ENCODE data around the gene RIPOR2. TPM values are rescaled to one million over a fixed set of nuclear protein-coding genes. Genes with fewer than 3 reads are reported as not detected.
A peak's percentile ranks its signal among the peaks of the same experiment; 100 is the strongest.
"Not testable (repeated sequence)": the region's sequence is repeated elsewhere in the genome, so short reads cannot be mapped to it uniquely, and the experiment has no call there.

The RIPOR2 gene
- total RNA-seq, 2 experiments from 2014 or later, result 154 to 156 TPM

DNA sequence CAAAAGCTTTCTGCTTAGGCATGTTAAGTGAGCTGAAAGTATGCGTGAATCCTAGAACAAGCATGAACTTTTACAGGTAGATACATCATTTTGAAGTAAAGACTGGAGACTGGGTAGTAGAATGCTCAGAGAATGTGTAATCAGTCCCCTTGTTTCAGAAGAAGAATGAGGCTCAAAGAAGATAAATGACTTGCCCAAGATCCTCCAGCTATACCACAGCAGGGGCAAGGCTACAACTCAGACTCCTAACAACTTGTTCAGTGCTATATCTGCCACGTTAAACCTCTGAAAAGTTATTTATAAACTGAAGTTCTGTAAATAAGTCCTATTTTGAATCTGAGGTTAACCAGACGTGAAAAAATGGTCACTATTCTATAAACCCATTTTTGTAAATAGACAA, 2.9 kb downstream of the RIPOR2 start:
- ChIA-PET CTCF (interaction anchor here (1.0 to 19.1 kb wide), 32 partner anchors 8 to 143 kb away, joined by 3 to 433 read pairs (median 22); no protein-coding TSS in a partner anchor), POLR2A (interaction anchor here (0.6 to 7.7 kb wide), 15 partner anchors 9 to 1088 kb away, joined by 3 to 195 read pairs (median 4); a partner anchor contains a TSS)
- H3K27me3 Mint-ChIP-seq (ENCODE audit: low read depth), result no peaks in the 10 kb centered on the region
- H3K4me3 Mint-ChIP-seq, result peak overlapping the region; percentile 94
- peaks cover 57% of the 10 kb centered on the region for H3K4me1 Mint-ChIP-seq (ENCODE audit: low read depth)
- peaks cover 72% of the 10 kb centered on the region for H3K36me3 Mint-ChIP-seq (ENCODE audit: low read depth)
- H3K27ac Mint-ChIP-seq, result peak overlapping the region; percentile 89
- peak; percentile 9 for ATAC-seq
- H3K9me3 Mint-ChIP-seq (ENCODE audit: insufficient read depth), result no peaks in the 10 kb centered on the region
- DNase-seq, result peak; percentile 34

DNA sequence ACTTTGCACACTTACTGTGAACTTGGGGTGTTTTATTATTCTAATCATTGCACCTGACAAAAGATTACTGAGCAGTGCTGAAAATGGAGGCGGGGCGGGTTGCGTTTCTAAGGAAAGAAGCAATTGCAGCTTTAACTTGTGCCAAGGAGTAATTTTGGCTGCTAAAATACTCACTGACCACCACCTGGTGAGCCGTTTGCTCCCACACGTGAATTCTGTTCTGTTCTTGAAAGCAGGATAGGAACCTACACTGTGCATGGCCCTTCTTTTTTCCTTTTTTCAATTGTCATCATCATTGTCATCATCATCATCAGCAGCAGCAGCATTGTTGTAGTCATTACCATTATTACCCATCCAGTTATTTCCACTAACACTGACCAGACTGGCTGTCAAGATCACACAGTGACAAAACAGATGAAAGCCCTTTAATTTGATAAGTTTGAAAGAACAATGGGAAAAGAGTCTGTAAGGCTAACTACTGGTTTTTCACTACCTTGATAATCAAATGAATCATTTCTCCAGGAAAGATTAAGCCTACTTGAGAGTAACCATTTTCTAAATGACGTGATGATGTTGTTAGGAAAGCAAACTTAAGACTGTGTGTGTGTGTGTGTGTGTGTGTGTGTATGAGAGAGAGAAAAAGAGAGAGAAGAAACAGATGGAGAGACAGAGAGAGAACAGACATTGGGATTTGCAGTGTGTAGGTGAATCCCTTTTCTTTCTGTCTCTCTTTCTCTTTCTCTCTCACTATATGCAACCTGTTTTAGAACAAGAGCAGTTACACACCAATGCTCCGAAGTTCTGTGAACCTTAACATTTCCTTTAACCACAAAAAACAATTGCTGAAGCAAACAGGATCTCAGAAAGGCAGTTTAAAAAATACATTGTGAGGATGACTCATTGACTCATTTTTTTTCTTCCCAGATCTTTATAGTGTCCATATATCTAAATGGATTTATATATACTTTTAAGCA, 3.8 kb downstream of the RIPOR2 start:
- ChIA-PET CTCF (interaction anchor here (1.3 to 19.1 kb wide), 21 partner anchors 7 to 139 kb away, joined by 3 to 433 read pairs (median 40); no protein-coding TSS in a partner anchor), POLR2A (interaction anchor here (0.6 to 7.7 kb wide), 13 partner anchors 8 to 1089 kb away, joined by 3 to 195 read pairs (median 5); a partner anchor contains a TSS)
- no peaks in the 10 kb centered on the region for H3K9me3 Mint-ChIP-seq (ENCODE audit: insufficient read depth)
- peaks cover 56% of the 10 kb centered on the region for H3K4me1 Mint-ChIP-seq (ENCODE audit: low read depth)
- peaks cover 80% of the 10 kb centered on the region for H3K36me3 Mint-ChIP-seq (ENCODE audit: low read depth)
- peak overlapping the region; percentile 94 for H3K4me3 Mint-ChIP-seq
- ATAC-seq (peak; percentile 24), DNase-seq (peak; percentile 36)
- peak overlapping the region; percentile 89 for H3K27ac Mint-ChIP-seq
- no peaks in the 10 kb centered on the region for H3K27me3 Mint-ChIP-seq (ENCODE audit: low read depth)

DNA sequence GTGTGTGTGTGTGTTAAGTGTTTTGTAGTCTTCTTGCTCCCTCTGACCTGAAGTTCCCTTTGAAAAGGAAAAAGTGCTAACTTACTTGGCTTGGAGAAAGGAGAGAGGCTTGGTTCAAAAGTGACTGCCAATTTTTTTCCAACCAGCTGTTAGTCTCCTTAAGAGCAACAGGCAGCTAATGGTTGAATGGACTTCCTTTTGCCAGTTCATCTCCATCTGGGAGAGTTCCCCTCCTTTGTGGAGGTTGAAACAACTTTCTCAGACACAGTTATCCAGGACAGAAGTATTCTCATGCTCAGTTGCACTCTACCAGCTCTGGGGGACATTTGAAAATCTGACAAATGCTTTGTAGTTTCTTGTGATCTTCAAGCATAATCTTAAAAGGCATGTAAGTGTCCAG, 4.5 kb downstream of the RIPOR2 start:
- no peaks in the 10 kb centered on the region for H3K27me3 Mint-ChIP-seq (ENCODE audit: low read depth)
- peak overlapping the region; percentile 89 for H3K27ac Mint-ChIP-seq
- DNase-seq (no peak), ATAC-seq (no peak)
- peaks cover 55% of the 10 kb centered on the region for H3K4me1 Mint-ChIP-seq (ENCODE audit: low read depth)
- no peaks in the 10 kb centered on the region for H3K9me3 Mint-ChIP-seq (ENCODE audit: insufficient read depth)
- ChIA-PET POLR2A (interaction anchor here (0.6 to 1.0 kb wide), 3 partner anchors 18 to 199 kb away, joined by 3 read pairs; no protein-coding TSS in a partner anchor), CTCF (interaction anchor here (1.4 to 19.1 kb wide), 4 partner anchors 21 to 96 kb away, joined by 3 to 433 read pairs (median 38); no protein-coding TSS in a partner anchor)
- H3K36me3 Mint-ChIP-seq (ENCODE audit: low read depth), result peaks cover 85% of the 10 kb centered on the region
- H3K4me3 Mint-ChIP-seq, result peak overlapping the region; percentile 94

DNA sequence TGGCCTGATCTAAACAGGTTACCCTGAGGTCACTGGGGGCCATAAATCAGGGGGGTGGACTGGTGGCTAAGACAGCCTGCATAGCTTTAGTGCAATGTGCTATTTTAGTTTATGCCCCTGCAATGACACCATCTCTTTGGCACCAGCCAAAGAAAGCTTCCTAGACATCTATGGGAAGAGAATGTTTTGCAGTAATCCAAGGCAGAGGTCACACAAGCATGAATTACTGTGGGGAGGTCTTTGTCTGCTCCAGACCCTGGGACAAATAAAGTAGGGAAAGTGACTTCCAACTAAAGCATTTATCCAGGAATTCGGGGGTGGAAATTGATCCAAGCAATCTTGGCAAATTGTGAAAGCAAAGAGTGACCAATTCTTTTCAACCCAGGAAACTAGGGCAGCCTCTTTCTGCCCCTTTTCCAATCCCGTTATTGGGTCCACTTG, 5.3 kb downstream of the RIPOR2 start:
- H3K36me3 Mint-ChIP-seq (ENCODE audit: low read depth), result peaks cover 84% of the 10 kb centered on the region
- POLR2A ChIA-PET, result interaction anchor here (1.1 to 1.8 kb wide), 2 partner anchors 21 kb away, joined by 3 to 5 read pairs; no protein-coding TSS in a partner anchor

DNA sequence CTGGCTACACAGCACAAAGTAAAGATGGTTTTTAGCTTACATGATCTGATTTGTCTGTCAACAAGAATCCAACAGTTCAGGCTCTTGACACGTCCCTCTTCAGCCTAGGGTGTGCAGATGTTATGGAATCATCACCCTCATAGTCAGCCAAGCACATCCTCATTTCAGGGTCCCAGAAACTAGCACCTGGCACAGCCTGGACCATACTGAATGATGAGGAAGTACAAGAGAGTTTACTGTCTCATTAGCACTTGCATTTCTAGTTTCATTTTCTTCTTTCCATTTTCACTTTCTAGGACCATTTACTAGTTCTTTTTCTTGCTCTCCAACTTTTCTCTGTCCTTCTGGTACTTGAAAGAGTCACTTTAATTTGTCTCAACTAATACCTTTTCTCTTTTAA, 6.5 kb downstream of the RIPOR2 start:
- peak; percentile 26 for ATAC-seq
- no peaks in the 10 kb centered on the region for H3K27me3 Mint-ChIP-seq (ENCODE audit: low read depth)
- H3K4me1 Mint-ChIP-seq (ENCODE audit: low read depth), result peaks cover 70% of the 10 kb centered on the region
- DNase-seq, result peak; percentile 43
- ChIA-PET POLR2A (interaction anchor here (0.6 to 2.8 kb wide), 4 partner anchors 20 to 78 kb away, joined by 3 to 11 read pairs (median 4); no protein-coding TSS in a partner anchor), CTCF (interaction anchor here (1.0 to 19.1 kb wide), 8 partner anchors 9 to 89 kb away, joined by 3 to 433 read pairs (median 6); no protein-coding TSS in a partner anchor)
- H3K9me3 Mint-ChIP-seq (ENCODE audit: insufficient read depth), result no peaks in the 10 kb centered on the region
- peak overlapping the region; percentile 95 for H3K27ac Mint-ChIP-seq
- H3K4me3 Mint-ChIP-seq, result peak overlapping the region; percentile 94
- peaks cover 83% of the 10 kb centered on the region for H3K36me3 Mint-ChIP-seq (ENCODE audit: low read depth)

More for the DNA sequence above, 5.3 kb downstream of the RIPOR2 start:
- Mint-ChIP-seq H3K4me3 (peak overlapping the region; percentile 94), H3K27me3 (ENCODE audit: low read depth) (no peaks in the 10 kb centered on the region), H3K4me1 (ENCODE audit: low read depth) (peaks cover 60% of the 10 kb centered on the region), H3K9me3 (ENCODE audit: insufficient read depth) (no peaks in the 10 kb centered on the region), H3K27ac (peak overlapping the region; percentile 27)
- no peak for ATAC-seq
- no peak for DNase-seq
- CTCF ChIA-PET, result interaction anchor here (0.9 to 19.1 kb wide), 4 partner anchors 20 to 97 kb away, joined by 4 to 433 read pairs (median 38); no protein-coding TSS in a partner anchor

DNA sequence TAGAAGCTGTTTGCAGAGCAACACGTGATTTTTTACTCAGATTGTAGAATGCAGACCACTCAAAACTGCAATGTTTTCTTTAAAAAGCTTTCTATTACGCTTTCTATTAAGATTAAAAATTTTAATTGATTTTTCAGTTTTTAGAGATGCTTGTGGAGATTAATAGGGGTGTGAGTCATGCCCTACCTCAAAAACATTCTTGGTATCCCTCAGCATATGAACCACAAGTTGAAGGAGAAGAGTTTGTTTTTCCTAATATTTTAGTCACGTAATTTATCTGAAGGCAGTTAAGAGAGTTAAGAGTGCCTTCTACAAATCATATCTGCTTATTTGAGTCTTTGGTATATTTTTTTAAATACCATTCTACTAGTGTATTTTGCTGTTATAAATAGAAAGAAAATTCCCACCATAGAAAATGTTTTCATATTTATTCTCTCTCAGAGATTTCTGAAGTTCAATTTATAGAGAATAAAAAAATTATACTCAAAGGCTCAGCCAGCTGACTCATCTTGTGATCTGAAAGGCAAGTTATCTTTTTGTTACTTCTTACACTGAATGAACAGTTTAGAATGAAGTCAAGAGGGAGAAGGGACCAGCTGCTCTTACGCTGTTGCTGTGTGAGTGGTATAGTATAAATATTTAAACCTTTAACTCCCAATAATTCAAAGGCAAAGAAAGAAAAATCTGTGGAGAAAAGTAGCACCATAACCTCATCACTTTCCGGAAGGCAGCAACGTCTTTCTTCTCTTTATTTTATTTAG, 7.6 kb downstream of the RIPOR2 start:
- peak overlapping the region; percentile 94 for H3K4me3 Mint-ChIP-seq
- peak overlapping the region; percentile 95 for H3K27ac Mint-ChIP-seq
- peak; percentile 21 for DNase-seq
- H3K27me3 Mint-ChIP-seq (ENCODE audit: low read depth), result no peaks in the 10 kb centered on the region
- peaks cover 76% of the 10 kb centered on the region for H3K4me1 Mint-ChIP-seq (ENCODE audit: low read depth)
- ChIA-PET CTCF (interaction anchor here (0.8 to 19.1 kb wide), 16 partner anchors 8 to 90 kb away, joined by 3 to 433 read pairs (median 3); no protein-coding TSS in a partner anchor), POLR2A (interaction anchor here (0.8 to 2.8 kb wide), 4 partner anchors 10 to 210 kb away, joined by 3 to 11 read pairs (median 4); no protein-coding TSS in a partner anchor)
- H3K36me3 Mint-ChIP-seq (ENCODE audit: low read depth), result peaks cover 81% of the 10 kb centered on the region
- ATAC-seq, result no peak
- H3K9me3 Mint-ChIP-seq (ENCODE audit: insufficient read depth), result no peaks in the 10 kb centered on the region

DNA sequence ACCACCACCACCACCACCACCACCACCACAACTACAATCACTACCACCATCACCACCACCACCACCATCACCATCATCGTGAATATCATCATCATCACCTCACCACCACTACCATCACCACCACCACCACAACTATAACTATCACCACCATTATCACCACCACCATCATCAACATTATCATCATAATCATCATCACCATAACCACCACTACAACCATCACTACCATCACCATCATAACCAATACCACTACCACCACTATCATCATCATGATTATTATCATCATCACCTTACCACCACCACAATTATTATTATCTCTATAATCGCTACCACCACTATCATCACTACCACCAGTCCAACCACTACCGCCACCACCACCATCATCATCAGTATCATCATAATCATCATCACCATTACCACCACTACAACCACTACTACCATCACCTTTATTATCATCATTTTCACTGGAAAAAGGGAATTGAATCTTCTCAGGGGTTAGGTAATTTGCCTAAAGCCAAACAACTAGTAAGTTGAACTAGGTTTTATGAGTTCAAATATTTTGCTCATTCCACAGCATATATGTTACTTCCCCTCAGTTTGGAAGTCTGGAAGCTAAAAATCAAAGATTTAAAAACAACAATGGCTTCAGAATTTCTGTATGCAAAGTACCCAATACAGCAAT, 8.3 kb downstream of the RIPOR2 start:
- DNase-seq, result peak; percentile 43
- Mint-ChIP-seq H3K36me3 (ENCODE audit: low read depth) (peaks cover 81% of the 10 kb centered on the region), H3K27me3 (ENCODE audit: low read depth) (no peaks in the 10 kb centered on the region), H3K27ac (peak overlapping the region; percentile 87), H3K9me3 (ENCODE audit: insufficient read depth) (no peaks in the 10 kb centered on the region), H3K4me3 (peak overlapping the region; percentile 94), H3K4me1 (ENCODE audit: low read depth) (peaks cover 78% of the 10 kb centered on the region)
- POLR2A ChIA-PET, result interaction anchor here (0.6 to 2.8 kb wide), 4 partner anchors 9 to 27 kb away, joined by 3 to 11 read pairs (median 4); no protein-coding TSS in a partner anchor
- CTCF ChIA-PET, result interaction anchor here (0.8 to 19.1 kb wide), 15 partner anchors 8 to 90 kb away, joined by 3 to 433 read pairs (median 3); partner anchors contain the start of gene RIPOR2
- no peak for ATAC-seq

DNA sequence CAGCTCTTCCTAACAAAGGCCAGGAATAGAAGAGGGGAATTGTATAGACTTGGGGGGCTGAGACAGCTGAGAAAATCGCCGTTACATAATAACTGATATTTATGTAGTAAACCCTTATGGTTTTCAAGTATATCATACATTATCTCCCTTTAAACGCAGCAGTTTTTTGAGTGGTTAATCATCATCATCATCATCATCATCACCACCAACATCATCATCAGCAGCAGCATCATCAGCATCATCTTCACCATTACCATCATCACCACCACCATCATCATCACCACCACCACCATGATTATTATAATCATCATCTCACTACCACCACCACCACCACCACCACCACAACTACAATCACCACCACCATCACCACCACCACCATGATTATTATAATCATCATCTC, 9.1 kb downstream of the RIPOR2 start:
- peak; percentile 26 for DNase-seq
- H3K4me1 Mint-ChIP-seq (ENCODE audit: low read depth), result peaks cover 82% of the 10 kb centered on the region
- H3K4me3 Mint-ChIP-seq, result peak overlapping the region; percentile 58
- peak overlapping the region; percentile 83 for H3K27ac Mint-ChIP-seq
- peaks cover 76% of the 10 kb centered on the region for H3K36me3 Mint-ChIP-seq (ENCODE audit: low read depth)
- ChIA-PET CTCF (interaction anchor here (0.9 to 19.1 kb wide), 14 partner anchors 8 to 126 kb away, joined by 3 to 433 read pairs (median 4); partner anchors contain the start of gene RIPOR2), POLR2A (interaction anchor here (0.6 to 5.4 kb wide), 5 partner anchors 9 to 70 kb away, joined by 5 to 33 read pairs (median 6); partner anchors contain the start of gene RIPOR2)
- H3K9me3 Mint-ChIP-seq (ENCODE audit: insufficient read depth); H3K27me3 Mint-ChIP-seq (ENCODE audit: low read depth); ATAC-seq: not testable (repeated sequence)

DNA sequence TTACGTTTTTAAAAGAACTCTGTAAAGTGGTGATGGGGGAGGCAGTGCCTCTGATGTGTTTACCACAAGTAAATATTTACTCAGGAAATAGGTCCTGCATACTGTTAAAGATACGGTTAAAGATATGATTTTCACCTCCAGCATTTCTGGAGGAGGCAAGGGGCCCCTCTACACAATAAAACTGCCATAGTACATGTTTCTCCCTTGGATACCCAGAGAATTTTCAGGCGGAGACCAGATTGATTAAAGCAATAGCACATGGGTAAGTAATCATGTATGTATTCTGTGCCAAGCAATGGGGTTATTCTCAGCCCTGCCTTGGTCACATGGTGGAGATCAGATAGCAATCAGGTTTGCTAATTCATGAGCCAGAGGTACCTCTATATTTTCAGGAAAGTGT, 9.6 kb downstream of the RIPOR2 start:
- no peaks in the 10 kb centered on the region for H3K27me3 Mint-ChIP-seq (ENCODE audit: low read depth)
- peak overlapping the region; percentile 58 for H3K4me3 Mint-ChIP-seq
- H3K36me3 Mint-ChIP-seq (ENCODE audit: low read depth), result peaks cover 75% of the 10 kb centered on the region
- peaks cover 82% of the 10 kb centered on the region for H3K4me1 Mint-ChIP-seq (ENCODE audit: low read depth)
- H3K27ac Mint-ChIP-seq, result peak overlapping the region; percentile 83
- POLR2A ChIA-PET, result interaction anchor here (1.0 to 5.4 kb wide), 6 partner anchors 9 to 70 kb away, joined by 5 to 33 read pairs (median 8); partner anchors contain the start of gene RIPOR2
- DNase-seq (peak; percentile 34), ATAC-seq (peak; percentile 20)
- CTCF ChIA-PET, result interaction anchor here (0.9 to 19.1 kb wide), 18 partner anchors 9 to 126 kb away, joined by 3 to 433 read pairs (median 4); partner anchors contain the start of gene RIPOR2
- no peaks in the 10 kb centered on the region for H3K9me3 Mint-ChIP-seq (ENCODE audit: insufficient read depth)

DNA sequence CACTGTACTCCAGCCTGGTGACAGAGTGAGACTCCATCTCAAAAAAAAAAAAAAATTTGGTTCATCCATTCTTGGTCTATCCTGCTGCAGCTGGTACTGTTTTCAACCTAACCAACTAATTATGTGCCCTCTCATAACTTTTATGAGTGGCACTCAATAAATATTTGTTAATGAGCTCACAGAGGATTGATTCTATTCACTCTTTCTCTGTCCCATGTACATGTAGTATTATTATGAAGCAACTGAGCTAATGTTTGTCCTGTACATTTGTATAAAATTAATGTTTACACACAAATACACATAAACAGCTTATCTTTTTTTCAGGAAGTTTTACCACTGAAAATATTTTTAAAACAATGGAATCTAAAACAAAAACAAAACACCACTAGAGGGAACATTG, 10.1 kb downstream of the RIPOR2 start:
- Mint-ChIP-seq H3K27ac (peak overlapping the region; percentile 56), H3K27me3 (ENCODE audit: low read depth) (no peaks in the 10 kb centered on the region), H3K9me3 (ENCODE audit: insufficient read depth) (no peaks in the 10 kb centered on the region), H3K36me3 (ENCODE audit: low read depth) (peaks cover 74% of the 10 kb centered on the region), H3K4me3 (peak overlapping the region; percentile 58), H3K4me1 (ENCODE audit: low read depth) (peaks cover 82% of the 10 kb centered on the region)
- ChIA-PET CTCF (interaction anchor here (0.6 to 19.1 kb wide), 18 partner anchors 9 to 145 kb away, joined by 3 to 433 read pairs (median 4); partner anchors contain the start of gene RIPOR2), POLR2A (interaction anchor here (0.6 to 5.4 kb wide), 7 partner anchors 10 to 69 kb away, joined by 3 to 33 read pairs (median 6); partner anchors contain the start of gene RIPOR2)
- no peak for DNase-seq
- no peak for ATAC-seq

Measured in activated CD8-positive, alpha-beta T cell treated with anti-CD3 and anti-CD28 coated beads, Interleukin-2, amount 10 ng/mL, durations not matched to agents 7 days and 5 days (primary cell).